IPS DF 19.7 (cell line): ENCODE results near the gene LIPC.

ENCODE experiments used
- DNase-seq: peaks from one replicate; pipeline ENCODE4 v3.0.0-alpha.2; 2013; ENCODE audit warnings: low read depth, low spot score

LIPC gene

DNA sequence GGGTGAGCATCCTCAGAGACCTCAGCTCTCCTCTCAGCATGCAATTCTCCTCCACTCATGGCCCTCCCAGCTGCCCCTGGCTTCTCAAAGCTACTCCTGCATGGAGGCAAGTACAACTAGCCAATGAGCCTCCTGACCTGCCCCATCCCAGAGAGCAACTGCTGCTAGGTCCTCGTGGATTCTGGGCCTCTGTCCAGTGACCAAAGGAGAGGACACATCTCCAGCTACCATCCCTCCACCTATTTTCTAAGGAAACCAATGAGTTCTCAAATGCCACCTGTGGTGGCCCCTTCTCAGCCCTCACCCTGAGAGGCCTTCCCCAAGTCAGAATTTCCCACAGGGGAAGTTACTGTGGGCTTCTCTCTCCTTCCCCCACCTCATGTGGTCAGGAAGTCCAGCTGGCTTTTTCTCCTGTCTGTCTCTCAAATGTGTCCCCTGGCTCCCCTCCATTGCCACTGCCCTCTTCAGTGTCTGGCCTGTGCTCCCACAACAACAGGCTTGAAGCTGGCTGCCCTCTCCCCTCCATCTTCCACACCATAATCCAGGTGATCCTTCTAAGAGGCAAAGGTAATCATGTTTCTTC is 43.0 kb downstream of the LIPC start:
- no peak for DNase-seq

DNA sequence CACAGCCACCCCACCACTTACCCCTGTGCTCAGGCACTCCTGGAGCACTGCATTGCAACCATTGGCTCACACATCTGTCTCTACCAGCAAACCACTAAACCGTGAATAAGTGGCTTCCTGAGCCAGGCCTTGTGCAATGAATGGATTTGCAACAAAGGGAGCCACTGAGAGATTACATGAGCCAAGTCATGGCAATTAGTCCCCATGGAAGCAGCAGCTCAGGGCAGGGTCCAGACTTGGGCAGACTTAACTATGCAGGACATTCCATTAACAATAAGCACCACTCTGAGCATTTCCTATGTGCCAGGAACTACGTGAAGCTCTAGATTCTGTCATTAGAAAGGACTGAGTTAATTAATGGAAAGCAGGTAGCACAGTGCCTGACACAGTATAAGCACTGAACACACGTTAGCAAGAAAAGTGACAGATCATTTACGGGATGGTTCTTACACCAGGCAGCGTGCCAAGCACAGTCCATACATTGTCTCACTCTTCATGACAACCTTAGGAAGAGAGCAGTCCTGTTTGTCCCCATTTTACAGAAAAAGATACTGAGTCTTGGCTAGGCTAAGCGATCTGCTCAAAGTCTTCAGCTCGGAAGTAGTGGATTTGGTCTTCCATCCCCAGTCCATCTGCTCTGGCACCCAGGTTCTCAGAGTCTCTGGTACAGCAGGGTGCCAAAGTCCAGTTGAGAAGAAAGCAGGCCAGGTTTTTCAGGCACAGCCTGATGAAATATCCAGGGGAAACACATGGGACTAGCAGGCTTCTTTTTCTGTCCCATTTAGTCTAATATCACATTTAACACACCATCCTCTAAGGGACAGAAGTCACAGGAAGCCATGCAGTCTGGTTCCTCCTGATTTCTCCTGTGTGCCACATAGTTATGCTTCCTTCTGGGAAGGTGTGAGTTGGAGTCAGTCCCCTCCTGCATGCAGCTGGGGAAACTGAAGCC is 44.1 kb downstream of the LIPC start:
- DNase-seq: no peak

DNA sequence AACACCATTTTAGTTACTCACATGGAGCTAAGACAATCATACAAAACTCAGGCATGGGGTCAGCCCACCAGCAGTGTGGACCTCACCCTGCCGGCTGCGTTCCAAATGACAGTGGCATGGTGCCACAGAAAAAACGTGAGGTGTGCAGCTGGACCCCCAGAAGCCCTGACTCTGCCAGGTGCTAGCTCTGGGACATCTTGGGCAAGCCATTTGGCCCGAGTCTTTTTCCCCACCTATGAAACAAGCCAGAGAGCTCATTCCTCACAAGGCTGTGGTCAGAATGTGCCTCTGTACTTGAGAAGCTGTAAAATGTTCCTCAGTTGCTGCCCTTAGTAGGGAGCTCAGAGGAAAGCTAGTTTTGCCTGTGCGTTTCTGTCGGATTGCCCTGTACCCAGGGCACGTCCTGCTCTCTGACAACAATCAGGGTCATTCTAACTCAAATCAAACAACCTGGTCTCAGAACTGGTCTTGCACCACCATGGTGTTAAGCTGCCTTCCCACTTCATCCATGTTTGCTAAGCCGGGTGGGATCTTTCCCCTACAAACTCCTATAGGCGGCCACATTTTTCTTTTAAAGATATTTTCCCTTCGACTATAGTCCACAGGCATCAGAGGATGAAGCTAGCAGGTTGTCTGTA is 44.9 kb downstream of the LIPC start:
- no peak for DNase-seq

DNA sequence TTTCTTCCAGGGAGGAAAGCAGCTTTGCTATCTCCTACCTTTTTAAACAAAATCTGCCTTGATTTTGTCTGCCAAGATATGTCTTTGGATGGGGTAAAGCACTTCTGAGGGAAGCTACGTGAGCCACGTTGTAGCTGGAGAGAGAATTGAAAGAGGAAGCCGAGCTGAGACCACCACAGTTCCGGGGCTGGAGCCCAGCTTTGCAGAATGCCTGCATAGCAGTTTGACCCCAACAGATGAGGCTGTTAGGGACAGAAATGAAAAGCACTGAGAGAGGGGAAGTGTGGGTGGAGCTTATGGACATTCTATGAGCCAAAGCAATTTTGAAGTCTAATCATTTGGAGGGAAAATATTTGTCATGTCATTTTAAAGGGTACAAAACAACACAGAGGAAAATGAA is 45.4 kb downstream of the LIPC start:
- DNase-seq: no peak

DNA sequence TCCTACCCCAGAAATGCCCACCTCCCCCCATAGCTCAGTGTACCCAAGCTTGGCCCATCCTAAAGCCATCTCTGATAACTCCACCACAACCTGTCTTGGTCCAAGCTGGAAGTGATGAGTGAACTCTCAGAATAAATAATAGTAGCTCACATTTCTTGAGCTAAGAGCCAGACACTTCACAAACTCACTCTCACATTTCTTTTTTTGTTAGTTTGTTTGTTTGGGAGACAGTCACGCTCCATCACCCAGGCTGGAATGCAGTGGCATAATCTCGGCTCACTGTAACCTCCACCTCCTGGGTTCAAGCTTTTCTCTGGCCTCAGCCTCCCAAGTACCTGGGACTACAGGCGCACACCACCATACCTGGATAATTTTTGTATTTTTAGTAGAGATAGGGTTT is 46.2 kb downstream of the LIPC start:
- DNase-seq: no peak

DNA sequence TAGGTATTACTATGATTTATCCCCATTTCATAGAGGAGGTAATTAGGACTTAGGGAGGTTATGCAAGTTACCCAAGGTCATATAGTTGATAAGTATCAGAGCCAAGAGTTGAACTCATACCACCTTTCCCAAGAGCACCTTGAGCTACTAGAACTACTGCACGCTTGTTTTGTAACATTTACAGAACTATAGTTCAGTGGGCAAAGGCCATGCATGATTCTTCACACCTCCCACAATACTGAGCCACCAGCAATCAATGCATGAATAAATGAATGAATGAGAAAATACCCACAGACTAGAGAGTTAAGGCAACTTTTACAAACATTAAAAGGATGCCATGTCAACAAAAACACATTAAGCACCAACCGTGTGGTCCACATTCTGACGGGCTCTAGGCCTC is 46.8 kb downstream of the LIPC start:
- DNase-seq: no peak

DNA sequence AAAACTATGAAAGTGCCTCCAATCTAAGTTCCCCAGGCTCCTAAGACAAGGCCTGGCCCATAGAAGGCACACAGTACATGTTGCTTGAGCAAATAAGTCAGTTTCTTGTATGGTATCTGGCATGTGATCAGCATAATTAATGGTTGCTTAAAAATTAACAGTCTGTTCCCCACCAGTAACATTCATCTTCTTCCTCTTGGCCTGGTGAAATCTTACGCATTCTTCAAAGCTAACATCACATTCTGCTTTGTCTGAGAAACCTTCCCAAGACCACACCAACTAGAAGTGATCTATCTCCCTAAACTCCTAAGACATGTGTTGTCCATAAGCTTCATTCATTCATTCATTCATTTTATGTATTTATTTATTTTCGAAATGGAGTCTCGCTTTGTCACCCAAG is 48.1 kb downstream of the LIPC start:
- DNase-seq: no peak

DNA sequence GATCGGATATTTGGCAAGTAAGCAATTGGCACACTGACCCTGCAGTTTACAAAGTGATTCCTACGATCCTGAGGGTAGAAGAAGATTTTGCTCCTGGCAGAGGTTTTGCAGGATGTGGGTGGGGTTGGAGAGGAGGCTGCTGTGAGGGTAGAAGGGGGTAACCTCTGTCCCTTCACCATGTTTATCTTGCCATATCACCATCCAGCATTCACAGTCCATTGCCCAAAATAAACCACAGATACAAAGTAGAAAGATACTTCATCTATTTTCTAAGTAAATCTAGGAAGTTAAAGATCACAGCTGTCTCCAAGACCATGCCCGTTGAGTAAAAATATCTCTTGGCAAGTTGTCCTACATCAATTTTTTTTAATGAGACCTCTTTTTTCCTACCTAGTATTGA is 51.6 kb downstream of the LIPC start:
- no peak for DNase-seq

DNA sequence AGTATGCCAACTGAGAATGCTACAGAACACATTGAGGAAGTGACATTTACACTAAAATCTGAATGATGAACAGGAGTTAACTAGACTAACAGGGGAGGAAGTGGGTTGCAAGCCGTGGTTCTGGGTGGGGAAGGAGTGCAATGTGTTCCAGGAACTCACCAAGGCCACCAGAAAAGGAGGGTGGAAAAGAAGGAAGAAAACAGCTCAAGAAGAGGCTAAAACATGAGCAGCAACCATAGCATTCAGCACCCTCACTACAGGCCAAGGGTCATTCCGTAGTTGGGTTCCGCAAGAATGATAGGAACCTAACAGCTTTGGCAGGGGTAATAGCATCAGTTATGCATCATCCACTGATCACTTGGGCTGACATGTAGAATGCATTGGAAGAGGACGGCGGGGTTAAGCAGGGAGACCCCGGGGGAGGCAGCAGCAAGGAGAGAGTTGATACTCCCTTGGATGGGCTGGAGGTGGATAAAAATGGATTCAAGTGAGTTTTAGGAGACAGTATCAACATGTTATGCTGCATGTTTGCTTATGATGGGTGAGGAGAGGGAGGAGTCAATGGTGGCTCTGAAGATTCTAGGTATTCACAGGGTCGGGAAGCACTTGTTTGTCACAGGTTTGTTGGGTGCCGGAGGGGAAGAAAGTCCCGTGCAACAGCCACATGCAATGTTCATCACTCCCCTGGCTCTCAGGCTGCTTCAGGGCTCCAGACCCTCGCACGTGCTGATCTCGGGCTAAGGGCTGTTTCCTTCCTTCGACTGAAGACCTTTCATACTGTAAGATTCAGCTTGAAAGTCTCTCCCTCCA is 53.2 kb downstream of the LIPC start:
- DNase-seq: no peak

DNA sequence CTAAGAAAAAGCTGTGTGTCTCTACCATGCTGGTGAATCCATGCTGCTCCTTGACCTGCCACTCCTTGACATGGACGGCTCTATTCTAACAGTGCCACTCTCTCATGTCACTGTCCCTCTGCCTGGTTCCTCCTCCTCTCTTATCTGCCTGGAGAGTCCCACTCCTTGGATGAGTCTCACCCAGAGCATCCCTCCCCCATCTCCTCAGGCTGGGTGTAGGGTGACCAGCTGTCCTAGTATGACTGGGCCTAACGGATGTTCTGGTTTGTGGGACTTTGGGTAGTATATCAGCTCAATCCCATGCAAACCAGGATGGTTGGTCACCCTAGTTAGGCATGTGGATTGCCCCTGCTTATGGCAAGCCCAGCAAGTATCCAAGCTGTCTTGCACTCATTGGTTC is 54.3 kb downstream of the LIPC start:
- no peak for DNase-seq

DNA sequence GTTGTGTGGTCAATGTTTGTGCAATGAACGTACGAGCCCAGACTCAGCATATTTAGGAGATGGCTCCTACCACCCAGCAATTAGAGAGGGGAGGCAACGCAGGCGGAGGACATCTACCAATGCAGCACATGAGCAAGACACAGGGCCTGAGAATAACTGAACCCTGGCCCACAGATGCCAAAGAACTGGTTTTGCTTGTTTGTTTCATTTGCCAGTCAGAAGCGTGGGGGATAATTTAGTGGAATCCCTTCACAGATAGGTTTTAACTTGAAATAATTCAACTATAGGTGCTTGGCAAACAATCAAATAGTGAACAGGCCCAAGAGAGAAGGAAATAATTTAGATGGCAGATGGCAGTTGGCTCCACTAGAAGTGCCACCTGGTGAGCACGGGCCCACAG is 54.8 kb downstream of the LIPC start:
- DNase-seq: no peak

DNA sequence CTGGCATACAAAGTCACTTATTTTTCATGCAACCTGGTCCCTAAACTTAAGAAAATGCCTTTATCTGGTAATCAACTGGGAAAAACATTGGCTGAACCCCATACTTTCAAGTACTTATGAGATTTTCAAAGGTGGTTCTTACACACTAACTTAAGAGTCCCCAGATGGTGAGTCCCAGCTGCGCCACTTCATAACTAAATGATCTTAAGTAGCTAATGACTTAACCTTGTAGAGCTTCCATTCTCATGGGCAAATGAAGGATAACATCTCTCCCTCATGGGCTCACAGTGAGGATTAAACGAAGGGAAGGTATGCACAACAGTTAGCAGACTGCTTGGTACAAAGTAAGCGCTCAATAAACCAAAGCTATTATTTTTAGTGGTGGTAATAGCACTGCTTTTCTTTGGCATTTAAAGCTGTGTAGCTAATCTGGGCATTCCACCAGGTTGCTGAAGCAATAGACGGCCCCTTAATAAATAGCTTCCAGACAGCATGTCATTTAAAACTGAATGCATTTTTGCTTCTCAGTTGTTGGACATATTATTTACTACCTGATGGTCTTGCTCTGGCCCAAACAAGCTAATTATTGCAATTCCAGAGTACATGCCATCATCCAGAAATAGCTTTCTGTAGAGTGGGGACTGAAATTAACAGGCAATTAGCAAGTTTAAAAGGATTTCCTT is 55.4 kb downstream of the LIPC start:
- no peak for DNase-seq

DNA sequence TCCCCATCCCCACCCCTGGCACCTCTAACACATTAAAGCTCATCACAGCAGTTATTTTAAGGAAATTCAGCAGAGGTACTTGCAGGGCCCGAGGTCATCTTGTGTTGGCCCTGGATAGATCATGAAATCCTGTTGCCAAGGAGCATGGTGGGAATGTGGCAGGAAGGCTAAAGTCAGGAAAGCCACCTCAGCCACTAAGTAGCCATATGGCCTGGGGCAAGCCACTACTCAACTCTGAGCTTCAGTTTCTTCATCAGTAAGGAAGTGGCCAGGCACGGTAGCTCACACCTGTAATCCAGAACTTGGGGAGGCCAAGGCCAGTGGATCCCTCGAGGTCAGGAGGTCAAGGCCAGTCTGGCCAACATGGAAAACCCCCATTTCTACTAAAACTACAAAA is 55.9 kb downstream of the LIPC start:
- no peak for DNase-seq

DNA sequence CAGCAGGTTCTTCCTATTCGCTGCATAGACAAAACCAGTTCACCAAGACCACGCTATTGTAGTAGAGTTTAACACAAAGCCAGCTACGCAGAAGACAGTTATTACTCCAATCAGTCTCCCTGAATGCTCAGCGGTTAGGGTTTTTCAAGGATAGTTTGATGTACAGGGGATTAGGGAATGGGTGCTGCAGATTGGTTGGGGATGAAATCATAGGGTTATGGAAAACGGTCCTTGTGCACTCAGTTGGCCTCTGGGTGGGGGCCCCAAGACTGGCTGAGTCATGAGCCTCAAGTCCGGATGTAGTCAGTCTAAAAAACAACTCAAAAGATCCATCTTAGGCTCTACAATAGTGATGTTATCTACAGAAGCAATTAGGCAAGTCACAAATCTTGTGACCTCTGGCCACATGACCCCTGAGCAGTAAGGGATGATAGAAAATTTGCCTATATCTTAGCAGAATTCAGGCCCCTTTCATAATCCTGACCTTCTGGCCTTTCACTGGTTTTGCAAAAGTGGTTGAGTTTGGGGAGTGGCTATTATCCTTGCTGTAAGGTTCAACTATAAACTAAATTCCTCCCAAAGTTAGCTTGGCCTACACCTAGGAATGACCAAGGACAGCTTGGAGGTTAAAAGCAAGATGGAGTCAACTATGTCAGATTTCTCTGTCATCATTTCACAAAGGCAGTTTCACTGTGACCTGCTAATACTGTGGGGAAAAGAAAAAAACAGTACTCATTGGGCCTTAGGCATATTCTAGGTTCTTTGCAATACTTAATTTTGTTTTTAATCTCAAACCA is 57.7 kb downstream of the LIPC start:
- DNase-seq: no peak

DNA sequence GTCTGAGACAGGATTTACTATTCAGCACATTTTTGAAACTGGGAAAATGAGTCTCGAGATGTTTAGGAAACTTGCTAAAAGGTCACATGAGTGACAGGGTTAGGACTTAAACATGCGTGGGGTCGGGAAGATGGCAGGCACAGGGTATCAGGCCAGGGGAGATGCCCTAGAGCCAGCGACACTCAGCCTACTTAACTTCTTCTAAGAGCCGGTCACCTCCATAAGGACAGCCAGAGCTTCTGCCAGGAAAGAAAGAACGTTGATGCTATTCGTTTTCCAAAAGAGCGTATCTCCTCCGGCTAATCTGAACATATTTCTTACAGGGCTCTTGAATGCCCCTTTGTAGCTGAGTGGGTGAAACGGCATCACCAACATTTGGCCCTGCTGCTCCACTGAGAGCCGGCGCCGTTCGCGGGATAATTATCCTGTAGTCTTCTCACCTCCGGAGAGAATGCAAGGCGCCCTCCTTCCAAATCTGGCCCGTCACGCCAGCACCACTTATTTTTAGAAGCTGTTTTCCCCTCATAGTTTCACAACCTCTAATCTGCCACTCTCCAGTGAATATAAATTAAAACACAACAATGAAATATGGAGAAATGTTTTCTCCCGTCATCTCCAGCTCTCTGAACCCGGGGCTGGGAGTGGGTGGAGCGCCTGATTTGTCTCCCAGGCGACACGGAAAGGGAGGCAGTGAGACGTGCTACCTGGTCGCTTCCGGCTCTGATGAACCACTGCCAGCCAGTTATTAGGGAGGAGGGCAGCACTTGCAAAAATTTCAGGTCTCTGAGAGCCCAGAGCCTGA is 58.5 kb downstream of the LIPC start:
- no peak for DNase-seq

DNA sequence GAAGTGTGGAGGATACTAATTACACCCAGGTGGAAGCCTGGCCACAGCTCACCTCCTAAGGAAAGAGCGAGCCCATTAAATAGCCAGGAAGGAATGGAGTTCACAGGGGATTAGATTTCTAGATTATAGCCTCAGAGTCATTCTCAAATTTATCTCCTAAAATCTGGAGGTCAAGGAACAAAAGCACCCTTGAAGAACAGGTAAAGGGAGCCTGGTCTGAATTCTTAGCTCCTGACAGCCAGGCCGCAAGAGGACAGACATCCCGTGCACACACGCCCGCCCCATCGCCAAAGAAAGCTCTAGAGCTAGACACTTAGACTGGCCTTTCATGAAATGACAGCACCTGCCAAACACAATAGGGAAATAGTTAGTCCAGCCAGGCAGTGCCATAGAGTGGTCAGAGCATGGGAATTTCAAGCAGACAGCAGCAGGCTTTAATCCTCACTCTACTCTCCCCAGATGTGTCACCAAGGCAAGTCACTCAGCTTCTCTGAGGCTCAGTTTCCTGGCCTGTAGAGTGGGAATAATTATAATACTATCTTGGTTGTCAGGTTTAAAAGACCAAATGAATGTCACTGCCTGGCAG is 59.2 kb downstream of the LIPC start:
- no peak for DNase-seq

DNA sequence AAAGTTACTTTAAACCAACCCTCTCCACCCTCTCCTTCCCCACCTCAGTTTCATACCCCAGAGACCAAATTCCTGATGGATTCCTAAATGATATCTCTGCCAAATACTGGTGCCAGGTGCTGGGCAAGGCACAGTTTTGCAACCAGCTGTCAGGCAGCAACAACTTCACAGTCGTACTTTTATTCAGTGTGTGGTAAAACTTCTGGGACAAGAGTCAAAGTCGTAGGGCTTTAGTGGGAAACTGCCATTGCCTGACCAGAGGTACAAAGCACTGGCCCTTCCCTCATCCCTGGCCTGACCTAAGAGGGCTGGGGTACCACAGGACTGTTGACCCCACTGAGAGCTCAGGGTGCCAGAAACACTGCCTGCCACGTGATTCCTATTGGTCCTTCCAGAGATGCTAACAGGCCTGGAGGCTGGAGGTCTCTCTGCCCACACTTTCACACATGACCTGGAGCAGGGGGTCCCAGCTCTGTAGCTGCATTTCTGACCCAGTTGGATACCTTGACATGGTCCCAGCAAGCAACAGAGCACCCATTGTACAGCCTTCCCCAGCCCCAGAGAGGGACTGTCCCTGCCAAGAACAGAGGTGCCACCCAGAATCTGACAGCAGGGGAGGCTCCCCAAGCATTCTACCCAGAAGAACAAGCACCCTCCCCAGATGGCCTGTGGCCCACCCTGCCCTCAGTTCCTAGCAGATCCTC is 59.9 kb downstream of the LIPC start:
- no peak for DNase-seq

DNA sequence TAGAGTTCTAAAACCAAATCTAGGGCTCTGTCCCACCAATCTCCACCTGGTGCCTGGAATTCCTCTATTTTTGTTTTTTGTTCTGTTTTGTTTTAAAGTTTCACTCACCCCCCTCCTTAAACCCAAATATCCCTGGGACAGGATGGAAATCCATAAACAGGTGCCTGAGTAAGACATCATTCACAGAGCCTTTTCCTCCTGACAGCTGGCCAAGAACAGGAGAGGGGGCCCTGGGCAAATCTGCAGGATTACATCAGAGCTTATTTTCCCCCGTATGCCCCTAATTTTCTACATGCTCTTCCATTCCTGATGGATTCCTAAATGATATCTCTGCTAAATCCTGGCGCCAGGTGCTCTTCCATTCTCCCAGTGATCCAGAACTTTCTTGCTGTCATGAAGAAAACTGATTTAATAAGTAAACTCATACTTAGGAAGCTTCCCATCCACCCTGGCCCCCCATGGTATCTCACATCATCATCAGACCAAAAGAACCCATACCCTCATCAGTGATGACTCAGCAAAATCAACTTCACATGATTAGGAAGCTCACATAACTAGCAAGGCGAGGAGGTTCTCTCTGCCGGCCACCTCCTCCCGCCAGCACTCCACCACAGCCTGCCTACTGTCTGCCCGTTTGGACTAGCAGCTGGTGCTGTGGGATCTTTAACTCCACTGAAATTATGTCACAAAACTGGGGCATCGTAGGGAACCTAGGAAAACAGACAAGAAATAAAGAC is 61.0 kb downstream of the LIPC start:
- no peak for DNase-seq
